ENCODE results near the gene GM2A.
A peak's percentile ranks its signal among the peaks of the same experiment; 100 is the strongest.

GM2A gene

DNA sequence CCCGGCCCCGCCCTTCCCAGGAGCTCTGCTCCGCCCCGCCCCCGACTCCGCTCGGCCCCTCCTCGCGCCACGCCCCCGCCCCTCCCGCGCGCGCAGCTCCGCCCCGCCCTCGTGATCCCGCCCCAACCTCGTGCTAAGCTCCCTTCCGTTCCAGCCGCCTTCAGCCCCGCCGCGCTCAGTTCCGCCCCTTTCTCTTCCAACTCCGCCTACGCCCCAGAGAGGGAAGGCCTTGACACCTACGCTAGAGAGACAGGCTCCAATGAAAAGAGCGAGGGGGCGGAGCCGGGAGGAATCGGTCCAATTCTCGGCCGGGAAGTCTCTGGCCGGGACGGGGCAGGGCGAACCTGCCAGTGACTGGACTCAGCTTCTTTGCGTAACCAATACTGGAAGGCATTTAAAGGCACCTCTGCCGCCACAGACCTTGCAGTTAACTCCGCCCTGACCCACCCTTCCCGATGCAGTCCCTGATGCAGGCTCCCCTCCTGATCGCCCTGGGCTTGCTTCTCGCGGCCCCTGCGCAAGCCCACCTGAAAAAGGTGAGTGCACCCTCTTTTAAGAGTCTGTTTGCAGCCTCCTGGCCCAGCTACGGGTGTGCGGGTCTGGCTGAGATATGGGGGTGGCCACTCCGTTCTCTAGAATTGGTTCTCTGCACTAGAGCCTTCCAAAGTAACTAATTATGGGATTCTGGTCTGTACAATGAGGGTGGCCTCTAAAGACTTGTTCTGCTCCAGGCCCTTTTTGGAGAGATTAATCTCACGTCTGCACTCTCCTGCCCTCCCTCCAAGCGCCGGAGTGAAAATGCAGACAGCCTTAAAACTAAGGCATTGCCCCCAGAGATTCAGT, at the start of gene GM2A:
GM2A (plus strand) TSS at position 424 of the 843 bp plus-strand sequence; CDS start at position 456, 32 bp downstream.
- Histone ChIP-seq H3K4me3 (ENCODE audit: low read length) (peak within 1 kb of the TSS; percentile 86), H3K9me3 (ENCODE audit: control insufficient read depth, low read depth, low read length) (no peaks in the 10 kb centered on the region), H3K27me3 (ENCODE audit: control insufficient read depth, insufficient read depth, low read length) (no peaks in the 10 kb centered on the region), H3K36me3 (ENCODE audit: control insufficient read depth, low read depth, low read length) (no peaks in the 10 kb centered on the region), H3K9ac (ENCODE audit: low read length) (peak within 1 kb of the TSS; percentile 70), H3K27ac (ENCODE audit: low read length) (no peak within 1 kb of the TSS), H3K4me1 (ENCODE audit: control insufficient read depth, low read depth, low read length) (peaks cover 13% of the 10 kb centered on the region)

DNA sequence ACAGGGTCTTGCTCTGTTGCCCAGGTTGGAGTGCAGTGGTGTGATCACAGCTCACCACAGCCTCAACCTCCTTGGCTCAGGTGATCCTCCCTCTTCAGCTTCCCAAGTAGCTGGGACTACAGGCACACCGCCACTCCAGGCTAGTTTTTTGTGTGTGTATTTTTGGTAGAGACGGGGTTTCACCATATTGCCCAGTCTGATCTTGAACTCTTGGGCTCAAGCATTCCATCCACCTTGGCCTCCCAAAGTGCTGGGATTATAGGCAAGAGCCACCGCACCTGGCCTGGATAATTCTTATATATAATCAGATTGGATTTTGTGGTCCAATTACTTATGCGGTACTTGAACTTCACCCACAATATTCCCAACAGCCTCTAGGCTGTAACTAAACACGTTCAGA, 48.9 kb upstream of the GM2A start:
- Histone ChIP-seq H3K27me3 (ENCODE audit: control insufficient read depth, insufficient read depth, low read length) (no peaks in the 10 kb centered on the region), H3K27ac (ENCODE audit: low read length) (no peak overlapping the region), H3K4me3 (ENCODE audit: low read length) (no peak overlapping the region), H3K9ac (ENCODE audit: low read length) (no peak overlapping the region), H3K36me3 (ENCODE audit: control insufficient read depth, low read depth, low read length) (no peaks in the 10 kb centered on the region), H3K4me1 (ENCODE audit: control insufficient read depth, low read depth, low read length) (no peaks in the 10 kb centered on the region), H3K9me3 (ENCODE audit: control insufficient read depth, low read depth, low read length) (no peaks in the 10 kb centered on the region)

DNA sequence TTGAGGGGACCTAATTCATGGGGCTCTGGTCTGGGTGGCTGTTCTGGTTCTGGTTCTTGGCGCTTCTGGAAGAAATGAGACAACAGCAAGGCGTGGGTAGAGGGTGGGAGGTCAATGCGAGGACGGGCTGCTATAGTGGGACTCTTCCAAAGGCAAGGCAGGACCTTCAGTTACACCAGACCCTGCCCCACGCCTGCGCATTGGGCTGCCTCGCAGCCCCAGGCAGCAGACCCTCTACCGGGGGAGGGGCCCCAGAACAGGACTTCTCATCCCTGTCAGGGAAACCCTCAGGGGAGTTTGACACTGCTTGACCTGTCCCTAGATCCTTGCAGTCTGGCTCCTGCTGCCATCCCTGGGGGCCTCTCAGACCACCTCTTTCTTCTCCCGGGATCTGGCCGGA, 47.6 kb upstream of the GM2A start:
- Histone ChIP-seq H3K4me3 (ENCODE audit: low read length) (no peak overlapping the region), H3K9me3 (ENCODE audit: control insufficient read depth, low read depth, low read length) (no peaks in the 10 kb centered on the region), H3K27me3 (ENCODE audit: control insufficient read depth, insufficient read depth, low read length) (no peaks in the 10 kb centered on the region), H3K27ac (ENCODE audit: low read length) (no peak overlapping the region), H3K4me1 (ENCODE audit: control insufficient read depth, low read depth, low read length) (no peaks in the 10 kb centered on the region), H3K36me3 (ENCODE audit: control insufficient read depth, low read depth, low read length) (no peaks in the 10 kb centered on the region), H3K9ac (ENCODE audit: low read length) (no peak overlapping the region)

DNA sequence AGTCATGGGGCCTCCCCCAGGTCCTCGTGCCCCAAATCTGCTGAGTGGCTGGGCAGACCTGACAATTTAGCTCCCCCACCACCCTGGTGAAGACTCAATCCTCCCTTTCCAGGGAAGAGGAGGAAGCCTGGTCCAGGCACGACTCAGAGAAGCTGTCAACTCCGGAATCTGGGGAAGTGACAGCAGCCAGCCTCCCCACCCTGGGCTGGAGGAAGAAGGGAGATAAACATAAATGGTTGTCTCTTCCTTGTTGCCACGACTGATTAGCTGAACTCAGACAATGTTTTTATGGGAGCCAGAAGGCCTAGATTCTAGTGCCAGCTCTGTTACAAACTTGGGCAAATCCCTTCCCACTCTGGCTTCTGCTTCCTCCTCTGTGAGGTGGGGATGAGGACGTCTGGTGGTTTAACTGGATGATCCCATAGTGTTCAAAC, 44.5 kb upstream of the GM2A start:
- no peak overlapping the region for H3K4me3 ChIP-seq (ENCODE audit: low read length)
- no peak overlapping the region for H3K9ac ChIP-seq (ENCODE audit: low read length)
- H3K9me3 ChIP-seq (ENCODE audit: control insufficient read depth, low read depth, low read length): no peaks in the 10 kb centered on the region
- H3K27ac ChIP-seq (ENCODE audit: low read length): no peak overlapping the region
- no peaks in the 10 kb centered on the region for H3K4me1 ChIP-seq (ENCODE audit: control insufficient read depth, low read depth, low read length)
- H3K27me3 ChIP-seq (ENCODE audit: control insufficient read depth, insufficient read depth, low read length): no peaks in the 10 kb centered on the region
- H3K36me3 ChIP-seq (ENCODE audit: control insufficient read depth, low read depth, low read length): no peaks in the 10 kb centered on the region

DNA sequence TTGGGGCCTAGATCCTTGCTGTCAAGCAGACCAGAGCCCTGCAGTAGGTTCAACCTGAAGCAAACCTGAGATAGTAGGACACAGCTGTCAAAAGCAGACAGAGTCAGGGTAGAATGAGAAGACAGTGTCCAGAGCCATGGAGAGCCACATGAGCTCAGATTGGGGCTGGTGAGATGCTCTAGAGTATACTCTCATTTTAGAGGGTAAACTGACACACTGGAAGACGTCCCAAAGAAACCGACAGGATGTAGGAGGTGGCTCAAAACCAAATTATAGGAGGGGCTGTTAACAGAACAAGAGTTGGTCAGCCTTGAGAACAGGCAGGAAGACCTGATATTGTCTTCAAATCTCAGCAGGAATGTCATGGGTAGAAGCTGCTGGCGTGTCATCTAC, 40.6 kb upstream of the GM2A start:
- Histone ChIP-seq H3K4me3 (ENCODE audit: low read length) (no peak overlapping the region), H3K27ac (ENCODE audit: low read length) (no peak overlapping the region), H3K9ac (ENCODE audit: low read length) (no peak overlapping the region)

DNA sequence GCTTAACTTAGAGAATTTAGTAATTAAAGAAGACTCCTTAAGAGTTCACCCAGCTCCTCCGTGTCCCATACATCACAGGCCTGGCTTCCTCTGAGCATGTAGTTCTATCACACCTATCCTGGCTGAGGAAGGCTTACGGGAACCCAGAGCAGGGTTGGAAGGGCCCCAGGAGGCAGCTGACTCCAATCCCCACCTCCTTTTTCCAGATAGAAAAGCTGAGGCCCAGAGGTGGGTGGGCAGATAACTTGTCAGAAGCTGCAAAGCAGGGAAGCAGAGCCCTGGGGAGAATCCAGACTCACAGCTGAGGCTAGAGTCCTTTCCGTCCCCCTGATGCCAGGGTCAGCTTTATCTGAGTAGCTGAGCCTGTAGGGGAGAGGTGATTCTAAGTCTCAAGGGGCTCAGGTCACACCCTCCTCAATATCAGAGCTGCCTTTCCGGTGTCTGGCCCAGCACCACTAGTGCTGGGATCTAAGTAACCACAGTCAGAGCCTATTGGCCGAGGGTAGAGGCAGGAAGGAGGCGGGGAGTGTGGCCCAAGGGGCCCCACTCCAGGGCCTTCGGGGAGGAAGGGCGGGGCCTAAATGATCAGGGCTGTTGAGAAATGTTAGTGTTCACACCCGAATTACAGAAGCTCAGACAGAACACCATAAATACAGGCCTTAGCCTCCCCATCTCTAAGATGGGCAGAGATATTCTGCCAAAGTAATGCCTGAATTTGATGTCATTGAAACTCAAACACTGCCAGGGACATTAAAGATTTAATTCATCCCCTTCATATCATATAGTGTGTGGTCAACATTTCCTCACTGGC, 39.0 kb upstream of the GM2A start:
- H3K9ac ChIP-seq (ENCODE audit: low read length): no peak overlapping the region
- H3K36me3 ChIP-seq (ENCODE audit: control insufficient read depth, low read depth, low read length): no peaks in the 10 kb centered on the region
- H3K4me3 ChIP-seq (ENCODE audit: low read length): no peak overlapping the region
- H3K4me1 ChIP-seq (ENCODE audit: control insufficient read depth, low read depth, low read length): no peaks in the 10 kb centered on the region
- H3K9me3 ChIP-seq (ENCODE audit: control insufficient read depth, low read depth, low read length): no peaks in the 10 kb centered on the region
- no peak overlapping the region for H3K27ac ChIP-seq (ENCODE audit: low read length)
- no peaks in the 10 kb centered on the region for H3K27me3 ChIP-seq (ENCODE audit: control insufficient read depth, insufficient read depth, low read length)

More for the DNA sequence above, 40.6 kb upstream of the GM2A start:
- no peaks in the 10 kb centered on the region for H3K36me3 ChIP-seq (ENCODE audit: control insufficient read depth, low read depth, low read length)
- H3K4me1 ChIP-seq (ENCODE audit: control insufficient read depth, low read depth, low read length): no peaks in the 10 kb centered on the region
- H3K9me3 ChIP-seq (ENCODE audit: control insufficient read depth, low read depth, low read length): no peaks in the 10 kb centered on the region
- H3K27me3 ChIP-seq (ENCODE audit: control insufficient read depth, insufficient read depth, low read length): no peaks in the 10 kb centered on the region

DNA sequence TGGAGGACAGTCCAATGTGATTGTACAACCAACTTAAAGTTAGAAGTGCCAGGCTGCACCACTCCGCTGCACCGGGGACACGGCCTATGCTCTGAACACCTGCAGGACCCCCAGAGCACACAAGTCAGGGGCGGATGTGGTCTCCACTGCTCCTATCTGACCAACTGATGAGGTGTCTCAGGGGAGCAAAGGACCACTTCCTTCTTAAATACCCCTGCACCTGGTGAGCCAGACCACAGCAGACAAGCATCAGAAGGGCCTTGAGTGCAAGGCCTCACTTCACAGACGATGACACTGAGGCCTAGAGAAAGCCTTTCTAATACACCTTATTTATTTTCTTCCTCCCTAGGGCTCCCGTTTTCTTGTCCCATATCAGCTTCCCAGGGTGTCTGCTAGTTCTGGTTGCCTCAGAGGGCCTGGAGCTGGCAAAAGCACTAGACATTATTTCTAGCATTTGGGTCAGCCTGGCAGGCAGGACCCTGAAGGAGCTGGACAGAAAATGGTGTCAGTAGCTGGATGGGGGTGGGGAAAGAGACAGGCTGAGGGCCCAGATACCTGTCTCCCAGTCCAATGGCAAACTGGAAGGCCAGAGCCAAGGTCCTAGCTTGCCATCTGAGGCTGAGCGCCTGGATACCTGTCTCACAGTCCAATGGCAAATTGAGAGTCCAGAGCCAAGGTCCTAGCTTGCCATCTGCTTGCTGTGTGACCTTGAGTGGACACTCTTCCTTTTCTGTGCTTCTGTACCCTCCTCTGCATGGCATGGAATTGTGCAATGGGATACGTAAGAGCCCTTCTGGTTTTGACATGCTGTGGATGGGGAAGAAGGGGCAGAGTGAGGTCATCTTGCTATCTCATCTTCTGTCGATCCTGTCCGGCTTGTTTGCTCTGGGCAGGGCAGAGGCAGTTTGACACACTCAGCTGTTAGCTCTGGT, 38.1 kb upstream of the GM2A start:
- H3K4me1 ChIP-seq (ENCODE audit: control insufficient read depth, low read depth, low read length): no peaks in the 10 kb centered on the region
- no peaks in the 10 kb centered on the region for H3K27me3 ChIP-seq (ENCODE audit: control insufficient read depth, insufficient read depth, low read length)
- H3K9ac ChIP-seq (ENCODE audit: low read length): no peak overlapping the region
- no peaks in the 10 kb centered on the region for H3K9me3 ChIP-seq (ENCODE audit: control insufficient read depth, low read depth, low read length)
- no peaks in the 10 kb centered on the region for H3K36me3 ChIP-seq (ENCODE audit: control insufficient read depth, low read depth, low read length)
- H3K4me3 ChIP-seq (ENCODE audit: low read length): no peak overlapping the region
- no peak overlapping the region for H3K27ac ChIP-seq (ENCODE audit: low read length)

DNA sequence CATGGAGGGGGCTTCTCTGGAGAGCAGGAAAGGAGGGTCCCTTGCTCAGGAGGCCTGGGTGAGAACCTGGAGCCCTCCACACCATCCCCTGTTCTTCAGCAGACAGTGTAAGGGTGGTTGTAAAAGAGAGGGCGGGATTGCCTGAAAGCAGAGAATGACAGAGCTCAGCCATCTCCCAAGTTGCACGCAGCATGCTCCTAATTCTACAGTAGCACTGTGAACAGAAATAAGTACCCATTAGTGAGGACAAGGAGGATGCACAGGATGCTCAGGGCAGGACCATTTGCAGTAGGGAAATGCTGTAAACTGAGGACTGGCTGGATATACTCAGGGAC, 37.5 kb upstream of the GM2A start:
- no peaks in the 10 kb centered on the region for H3K36me3 ChIP-seq (ENCODE audit: control insufficient read depth, low read depth, low read length)
- no peaks in the 10 kb centered on the region for H3K4me1 ChIP-seq (ENCODE audit: control insufficient read depth, low read depth, low read length)
- H3K9ac ChIP-seq (ENCODE audit: low read length): no peak overlapping the region

DNA sequence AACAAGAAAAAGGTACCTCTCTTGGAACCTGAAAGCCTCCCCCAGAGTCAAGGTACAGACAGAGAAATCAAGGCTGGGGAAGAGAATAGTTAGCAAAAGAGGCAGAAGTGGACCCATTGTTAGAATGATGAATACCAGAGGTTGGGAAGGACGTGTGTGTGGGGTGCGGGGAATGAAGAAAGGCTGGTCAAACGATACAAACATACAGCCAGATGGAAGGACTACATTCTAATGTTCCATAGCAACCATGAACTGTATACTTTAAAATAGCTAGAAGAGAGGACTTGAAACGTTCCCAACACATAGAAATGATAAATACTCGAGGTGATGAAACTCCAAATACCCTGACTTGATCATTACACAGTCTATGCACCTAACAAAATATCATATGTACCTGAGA, 36.2 kb upstream of the GM2A start:
- Histone ChIP-seq H3K9ac (ENCODE audit: low read length) (no peak overlapping the region), H3K27me3 (ENCODE audit: control insufficient read depth, insufficient read depth, low read length) (no peaks in the 10 kb centered on the region), H3K9me3 (ENCODE audit: control insufficient read depth, low read depth, low read length) (no peaks in the 10 kb centered on the region), H3K27ac (ENCODE audit: low read length) (no peak overlapping the region), H3K36me3 (ENCODE audit: control insufficient read depth, low read depth, low read length) (no peaks in the 10 kb centered on the region), H3K4me1 (ENCODE audit: control insufficient read depth, low read depth, low read length) (no peaks in the 10 kb centered on the region), H3K4me3 (ENCODE audit: low read length) (no peak overlapping the region)

More for the DNA sequence above, 37.5 kb upstream of the GM2A start:
- H3K27ac ChIP-seq (ENCODE audit: low read length): no peak overlapping the region
- no peaks in the 10 kb centered on the region for H3K27me3 ChIP-seq (ENCODE audit: control insufficient read depth, insufficient read depth, low read length)
- H3K9me3 ChIP-seq (ENCODE audit: control insufficient read depth, low read depth, low read length): no peaks in the 10 kb centered on the region
- H3K4me3 ChIP-seq (ENCODE audit: low read length): no peak overlapping the region

DNA sequence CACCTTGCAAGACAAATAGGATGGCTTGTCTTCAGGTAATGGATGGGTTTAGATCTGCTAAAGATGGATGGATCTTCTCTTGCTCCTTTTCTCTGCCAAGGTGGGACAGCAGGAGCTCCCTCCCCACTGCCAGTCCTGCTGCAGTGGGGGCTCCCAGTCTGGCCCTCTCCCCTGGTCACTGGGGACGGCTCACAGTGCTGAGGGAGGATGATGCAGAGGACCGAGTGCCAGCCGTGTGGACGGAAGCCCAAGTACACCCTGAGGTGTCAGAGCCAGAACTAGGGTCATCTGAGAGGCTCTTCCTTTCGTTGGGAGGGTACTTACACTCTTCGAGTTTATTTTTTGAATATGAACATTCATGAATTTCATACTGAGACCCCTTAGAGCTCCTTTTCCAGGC, 34.8 kb upstream of the GM2A start:
- Histone ChIP-seq H3K4me1 (ENCODE audit: control insufficient read depth, low read depth, low read length) (no peaks in the 10 kb centered on the region), H3K27ac (ENCODE audit: low read length) (no peak overlapping the region)

DNA sequence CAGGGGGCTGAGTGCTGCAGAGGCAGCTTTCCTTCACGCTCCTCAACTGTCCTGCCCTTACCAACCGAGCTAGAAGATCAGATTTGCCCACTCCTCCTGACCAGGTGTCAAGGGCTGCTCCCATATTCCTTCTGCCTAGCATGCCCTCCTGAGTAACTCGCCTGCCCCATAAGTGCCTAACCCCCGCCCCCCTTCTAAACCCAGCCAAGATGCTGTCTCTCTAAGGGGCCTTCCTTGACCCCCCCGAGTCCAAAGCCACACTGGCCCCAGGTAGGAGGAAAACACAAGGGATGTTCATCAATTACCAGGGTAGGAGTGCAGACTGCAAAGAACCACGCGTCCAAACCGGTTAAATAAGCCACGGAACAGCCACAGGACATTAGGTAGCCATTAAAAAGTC, 33.8 kb upstream of the GM2A start:
- H3K36me3 ChIP-seq (ENCODE audit: control insufficient read depth, low read depth, low read length): no peaks in the 10 kb centered on the region

More for the DNA sequence above, 34.8 kb upstream of the GM2A start:
- Histone ChIP-seq H3K9ac (ENCODE audit: low read length) (no peak overlapping the region), H3K4me3 (ENCODE audit: low read length) (no peak overlapping the region), H3K27me3 (ENCODE audit: control insufficient read depth, insufficient read depth, low read length) (peaks cover 9% of the 10 kb centered on the region), H3K9me3 (ENCODE audit: control insufficient read depth, low read depth, low read length) (no peaks in the 10 kb centered on the region), H3K36me3 (ENCODE audit: control insufficient read depth, low read depth, low read length) (no peaks in the 10 kb centered on the region)

More for the DNA sequence above, 33.8 kb upstream of the GM2A start:
- Histone ChIP-seq H3K4me1 (ENCODE audit: control insufficient read depth, low read depth, low read length) (no peaks in the 10 kb centered on the region), H3K9ac (ENCODE audit: low read length) (no peak overlapping the region), H3K4me3 (ENCODE audit: low read length) (no peak overlapping the region), H3K9me3 (ENCODE audit: control insufficient read depth, low read depth, low read length) (no peaks in the 10 kb centered on the region), H3K27ac (ENCODE audit: low read length) (no peak overlapping the region), H3K27me3 (ENCODE audit: control insufficient read depth, insufficient read depth, low read length) (peaks cover 13% of the 10 kb centered on the region)

All from iPS-18a (cell line).